Left hindlimb (tissue), 1 donor: ENCODE results near the gene PTDSS2.

Experiments used
- DNase-seq: peaks from one replicate; pipeline ENCODE4 v3.0.0-alpha.2; 2018

PTDSS2 gene

GRCh38 chr11:508956-509355, 58.9 kb downstream of the PTDSS2 start:
- DNase-seq = no peak

- no peak for DNase-seq
Measured at GRCh38 chr11:512761-513595, 62.9 kb downstream of the PTDSS2 start.

GRCh38 chr11:514606-515005, 64.5 kb downstream of the PTDSS2 start:
- DNase-seq = no peak

GRCh38 chr11:515131-515530, 65.1 kb downstream of the PTDSS2 start:
- DNase-seq = no peak

GRCh38 chr11:516400-516799, 66.3 kb downstream of the PTDSS2 start:
- no peak for DNase-seq

- peak; percentile 36 for DNase-seq
Measured at GRCh38 chr11:516918-517685, 67.0 kb downstream of the PTDSS2 start.

GRCh38 chr11:518463-519202, 68.6 kb downstream of the PTDSS2 start:
- DNase-seq = peak; percentile 88

- DNase-seq = no peak
Measured at GRCh38 chr11:520428-521176, 70.5 kb downstream of the PTDSS2 start.

GRCh38 chr11:521177-521688, 71.2 kb downstream of the PTDSS2 start:
- DNase-seq = no peak

- DNase-seq = no peak
Measured at GRCh38 chr11:526192-526591, 76.1 kb downstream of the PTDSS2 start.

GRCh38 chr11:528166-528814, 78.2 kb downstream of the PTDSS2 start:
- no peak for DNase-seq

- DNase-seq = peak; percentile 61
Measured at GRCh38 chr11:528815-529727, 79.0 kb downstream of the PTDSS2 start.

- DNase-seq = no peak
Measured at GRCh38 chr11:529728-530411, 79.8 kb downstream of the PTDSS2 start.

GRCh38 chr11:530960-531831, 81.1 kb downstream of the PTDSS2 start:
- no peak for DNase-seq

- DNase-seq = no peak
Measured at GRCh38 chr11:531919-532526, 81.9 kb downstream of the PTDSS2 start.

- DNase-seq = no peak
Measured at GRCh38 chr11:532527-532985, 82.5 kb downstream of the PTDSS2 start.

GRCh38 chr11:532986-533585, 83.0 kb downstream of the PTDSS2 start:
- no peak for DNase-seq
